ENCODE measurements around the gene RBP4.

The RBP4 gene

GRCh38 chr10:93595378-93596161, 5.5 kb downstream of the RBP4 start:
- DNase-seq (ENCODE audit: low read depth): no peak

- DNase-seq (ENCODE audit: low read depth): no peak
Measured at GRCh38 chr10:93594518-93594917, 6.5 kb downstream of the RBP4 start.

DNA sequence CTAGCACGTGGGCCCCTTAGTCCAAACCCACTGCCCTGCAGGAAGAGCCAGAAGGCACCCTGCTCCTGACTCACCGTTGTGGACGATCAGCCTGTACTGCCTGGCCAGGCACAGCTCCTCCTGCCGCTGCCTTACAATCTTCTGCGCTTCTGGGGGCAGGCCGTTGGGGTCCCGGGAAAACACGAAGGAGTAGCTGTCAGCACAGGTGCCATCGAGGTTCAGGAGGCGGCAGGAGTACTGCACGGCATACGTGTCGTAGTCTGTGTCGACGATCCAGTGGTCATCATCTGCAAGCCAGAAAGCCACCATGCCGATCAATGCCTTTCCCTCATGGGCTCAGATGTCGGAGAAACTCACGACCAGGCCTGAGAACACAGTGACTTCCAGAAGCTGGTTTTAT, 7.3 kb downstream of the RBP4 start:
- DNase-seq (ENCODE audit: low read depth): no peak

GRCh38 chr10:93593254-93593653, 7.8 kb downstream of the RBP4 start:
- DNase-seq (ENCODE audit: low read depth): no peak

- no peak for DNase-seq (ENCODE audit: low read depth)
Measured at GRCh38 chr10:93591065-93591808, 9.8 kb downstream of the RBP4 start.

DNA sequence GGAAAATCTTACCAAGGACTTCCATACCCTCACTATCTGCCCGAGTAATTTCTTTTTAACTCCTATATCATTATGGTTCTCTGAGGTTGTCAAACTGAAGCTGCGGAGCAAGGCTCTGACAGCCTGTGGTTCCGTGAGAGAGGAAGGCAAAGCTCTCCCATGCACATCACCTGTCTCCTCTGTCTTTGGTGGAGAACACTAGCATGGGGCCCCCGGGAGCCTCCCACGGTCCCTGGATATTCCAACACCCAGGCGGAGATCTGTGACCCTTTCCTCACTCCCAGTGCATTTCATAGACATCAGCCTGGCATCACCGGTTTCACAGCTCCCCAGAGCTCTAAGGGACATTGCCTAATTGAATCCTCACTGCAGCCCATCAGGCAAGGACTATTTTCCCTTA, 10.4 kb downstream of the RBP4 start:
- no peak for DNase-seq (ENCODE audit: low read depth)

DNA sequence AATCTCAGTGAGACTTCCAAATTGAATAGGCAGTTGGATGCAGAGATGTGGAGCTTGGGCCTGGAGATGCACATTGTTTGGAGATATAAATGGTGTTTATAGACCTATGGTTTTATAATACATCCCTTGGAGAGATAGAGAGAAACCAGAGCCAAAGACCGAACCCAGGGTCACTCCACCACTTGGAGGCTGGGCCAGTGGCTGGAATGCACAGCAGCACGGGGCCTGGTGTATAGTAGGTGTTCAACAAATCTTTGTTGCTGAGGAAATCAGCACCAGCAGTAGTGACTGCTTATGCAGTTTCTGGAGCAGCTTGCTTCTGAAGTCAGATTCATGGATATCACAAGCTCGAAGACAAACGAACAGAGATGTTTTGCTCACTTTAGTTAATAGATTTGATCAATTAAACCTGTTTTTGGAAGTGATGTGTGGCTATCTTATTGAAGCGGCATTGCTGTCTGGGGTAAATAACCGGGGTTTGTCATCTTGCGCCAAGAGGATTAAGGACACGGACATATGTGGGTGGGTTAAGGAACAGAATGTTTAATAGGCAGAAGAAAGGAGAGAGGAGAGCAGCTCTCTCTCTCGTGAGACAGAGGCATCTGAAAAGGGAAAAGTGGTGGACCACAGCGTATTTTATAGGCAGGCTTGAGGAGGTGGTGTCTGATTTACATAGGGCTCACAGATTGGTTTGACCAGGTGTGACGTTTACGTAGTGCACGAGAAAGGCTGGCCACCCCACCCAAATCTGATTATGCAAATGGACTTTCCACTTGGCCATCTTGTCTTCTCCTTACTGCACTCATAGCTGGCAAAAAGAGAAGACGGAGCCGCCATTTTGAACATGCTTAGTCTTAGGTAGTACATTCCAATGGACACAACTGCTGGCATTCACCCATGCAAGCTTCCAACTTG, 11.1 kb downstream of the RBP4 start:
- DNase-seq (ENCODE audit: low read depth): no peak

DNA sequence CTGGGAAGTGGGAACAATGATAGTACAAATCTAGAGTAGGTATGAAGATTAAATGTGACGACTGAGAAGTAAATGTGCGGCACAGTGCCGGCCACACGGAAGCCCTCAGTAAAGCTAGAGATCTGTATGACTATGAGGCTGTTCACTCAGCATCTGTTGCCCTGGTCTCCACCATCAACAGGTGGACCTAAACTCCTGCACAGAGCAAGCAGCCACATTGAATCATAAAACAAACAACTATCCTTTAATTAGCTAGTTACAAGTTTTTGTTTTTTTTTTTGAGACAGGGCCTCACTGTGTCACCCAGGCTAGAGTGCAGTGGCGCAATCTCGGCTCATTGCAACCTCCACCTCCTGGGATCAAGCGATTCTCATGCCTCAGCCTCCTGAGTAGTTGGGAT, 16.6 kb downstream of the RBP4 start:
- no peak for DNase-seq (ENCODE audit: low read depth)

GRCh38 chr10:93580828-93581227, 20.2 kb downstream of the RBP4 start:
- DNase-seq (ENCODE audit: low read depth): peak; percentile 5

DNA sequence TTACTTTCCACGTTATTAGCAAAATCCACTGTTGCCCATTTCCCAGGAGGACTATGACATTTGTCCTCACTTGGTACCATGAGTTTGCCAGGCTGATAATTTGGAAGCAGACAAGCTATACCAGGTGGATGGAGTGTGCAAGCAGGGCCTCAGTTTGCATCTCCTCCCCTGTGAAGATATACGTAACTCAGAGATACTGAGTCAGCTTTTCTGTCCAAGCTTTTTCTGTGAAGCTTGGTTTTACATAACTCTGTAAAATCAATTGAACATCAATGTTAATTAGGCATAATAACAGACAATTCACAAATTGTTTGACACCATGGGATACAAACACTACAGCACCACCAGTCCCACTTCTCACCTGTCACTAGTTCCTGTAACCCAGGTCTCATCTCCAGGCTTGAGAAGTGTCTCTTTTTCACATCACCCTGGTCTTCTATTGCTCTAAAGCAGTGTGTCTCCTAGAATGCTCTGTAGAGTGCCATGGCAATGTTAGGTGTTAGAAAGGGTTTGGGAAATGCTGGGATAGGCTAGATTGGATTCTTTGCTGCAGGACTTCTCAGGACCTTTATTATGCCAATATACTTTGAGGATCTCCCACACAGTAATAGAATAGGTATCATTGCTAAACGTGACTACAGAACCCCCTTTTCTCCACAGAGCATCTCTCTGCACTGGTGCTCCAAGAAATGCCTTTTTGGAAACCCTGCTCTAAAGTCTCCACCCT, 20.9 kb downstream of the RBP4 start:
- DNase-seq (ENCODE audit: low read depth): no peak

DNA sequence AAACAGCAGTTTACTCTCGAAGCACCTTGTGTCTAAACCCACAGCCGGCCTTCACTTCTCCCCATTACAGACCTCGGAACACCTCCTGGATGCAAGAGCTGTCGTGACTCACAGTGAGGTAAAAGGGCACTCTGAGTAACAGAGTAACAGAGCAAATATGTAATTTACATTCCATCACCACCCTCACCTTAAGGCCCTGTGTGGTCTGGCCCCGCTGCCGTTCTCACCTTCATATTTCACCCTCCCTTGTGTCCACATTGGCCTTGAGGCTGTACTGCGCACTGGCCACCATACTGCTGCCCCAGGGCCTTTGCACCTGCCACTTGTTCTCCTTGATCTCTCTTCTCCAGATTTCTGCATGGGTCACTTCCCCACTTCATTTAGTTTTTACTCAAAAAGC, 21.9 kb downstream of the RBP4 start:
- DNase-seq (ENCODE audit: low read depth): no peak

- DNase-seq (ENCODE audit: low read depth): no peak
Measured at GRCh38 chr10:93577565-93577964, 23.5 kb downstream of the RBP4 start.

DNA sequence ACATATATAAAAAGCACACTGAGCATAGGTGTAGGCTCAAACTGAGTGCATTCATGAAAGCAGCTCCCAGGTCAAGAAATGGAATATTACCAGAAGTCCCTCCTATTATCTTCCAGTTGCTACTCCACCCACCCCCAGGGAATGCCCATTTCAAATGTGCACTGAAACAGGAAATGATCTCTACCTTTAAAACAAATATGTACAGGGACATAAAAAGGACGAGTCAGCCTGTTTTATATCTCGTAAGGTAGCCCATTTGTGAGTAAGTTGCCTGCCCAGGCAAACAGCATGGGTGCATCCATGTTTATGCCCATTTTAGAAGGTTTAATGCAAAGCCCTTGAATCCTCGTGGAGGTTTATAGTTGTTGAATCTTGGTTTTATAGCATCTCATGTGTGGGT, 24.1 kb downstream of the RBP4 start:
- no peak for DNase-seq (ENCODE audit: low read depth)

GRCh38 chr10:93573924-93574323, 27.1 kb downstream of the RBP4 start:
- no peak for DNase-seq (ENCODE audit: low read depth)

GRCh38 chr10:93573051-93573909, 27.8 kb downstream of the RBP4 start:
- no peak for DNase-seq (ENCODE audit: low read depth)

GRCh38 chr10:93572606-93573005, 28.4 kb downstream of the RBP4 start:
- DNase-seq (ENCODE audit: low read depth): no peak

- DNase-seq (ENCODE audit: low read depth): no peak
Measured at GRCh38 chr10:93570383-93570782, 30.7 kb downstream of the RBP4 start.

DNA sequence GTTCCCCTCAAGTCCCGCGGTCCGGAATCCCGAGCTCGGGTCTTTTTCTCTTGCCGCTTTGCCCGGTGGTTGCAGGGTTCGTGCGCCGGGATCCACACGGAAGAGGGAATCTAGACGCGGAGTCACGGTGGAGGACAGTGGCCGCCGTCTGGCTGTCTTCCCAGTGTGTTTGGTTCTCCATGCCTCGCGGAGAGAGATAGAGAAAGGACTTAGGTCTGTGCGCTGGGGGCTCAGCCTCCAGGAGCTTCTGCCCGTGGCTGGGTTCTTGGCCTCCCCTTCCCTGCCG, 33.0 kb downstream of the RBP4 start:
- no peak for DNase-seq (ENCODE audit: low read depth)

GRCh38 chr10:93567277-93568104, 33.5 kb downstream of the RBP4 start:
- DNase-seq (ENCODE audit: low read depth): no peak

Data from fibroblast of gingiva (primary cell).